Body of pancreas (tissue), 4 donors: Measurements from ENCODE around the gene NKX1-2.

Experiments
- POLR2A ChIP-seq, 3 donors: fragments of 450-650 bp; IDR thresholded peaks; one replicate each; pipeline ENCODE4 v1.6.1; 2016; ENCODE audit warnings: antibody characterized with exemption in 3 of 3, mild to moderate bottlenecking in 2 of 3
- TF ChIP-seq, protein P1 (sequence below), 7 experiments: fragments of 450-650 bp in 4 of 7; fragments of 200-600 bp in 3 of 7; sonication (generic) in 3 of 7; IDR thresholded peaks; one replicate each; pipeline ENCODE4 v1.5.1; 2016 to 2019; ENCODE audit warnings: antibody characterized with exemption in 7 of 7

DNA sequence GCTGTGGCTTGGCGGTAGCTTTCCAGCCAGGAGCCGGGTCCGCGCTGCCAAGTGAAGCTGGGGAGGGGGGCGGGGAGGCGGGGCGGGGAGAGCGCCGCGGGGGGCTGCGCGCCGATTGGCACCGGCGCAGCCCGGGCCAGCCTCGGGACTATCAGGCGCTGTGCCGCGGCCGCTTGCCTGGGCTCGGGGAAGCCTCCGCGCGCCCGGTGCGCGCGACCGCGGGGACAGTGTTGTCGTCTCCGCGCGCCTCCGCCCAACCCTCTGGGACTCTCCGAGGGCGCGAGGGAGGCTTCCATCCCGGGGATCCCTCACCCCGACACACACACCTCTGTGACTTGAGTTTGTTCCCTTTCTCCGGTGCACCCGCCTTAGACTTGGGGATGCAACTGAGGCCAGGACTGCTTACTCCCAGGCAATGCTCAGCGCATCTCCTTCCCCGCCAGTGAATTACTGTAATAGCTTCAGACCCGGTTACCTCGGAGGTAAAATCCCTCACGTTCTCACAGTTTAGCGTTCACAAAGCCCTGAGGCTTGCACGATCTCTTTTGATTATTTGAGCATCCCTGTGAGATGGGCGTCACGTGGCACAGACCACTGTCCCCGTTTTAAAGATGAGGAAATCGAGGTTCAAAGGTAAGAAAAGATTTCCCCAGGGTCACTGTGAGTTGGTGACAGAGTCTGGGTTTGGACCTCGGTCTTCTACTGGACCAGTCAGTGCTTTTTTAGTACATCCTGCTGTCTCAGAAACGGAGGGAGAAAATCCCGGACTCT, at the start of gene NKX1-2:
- TF ChIP-seq, protein P1, sequence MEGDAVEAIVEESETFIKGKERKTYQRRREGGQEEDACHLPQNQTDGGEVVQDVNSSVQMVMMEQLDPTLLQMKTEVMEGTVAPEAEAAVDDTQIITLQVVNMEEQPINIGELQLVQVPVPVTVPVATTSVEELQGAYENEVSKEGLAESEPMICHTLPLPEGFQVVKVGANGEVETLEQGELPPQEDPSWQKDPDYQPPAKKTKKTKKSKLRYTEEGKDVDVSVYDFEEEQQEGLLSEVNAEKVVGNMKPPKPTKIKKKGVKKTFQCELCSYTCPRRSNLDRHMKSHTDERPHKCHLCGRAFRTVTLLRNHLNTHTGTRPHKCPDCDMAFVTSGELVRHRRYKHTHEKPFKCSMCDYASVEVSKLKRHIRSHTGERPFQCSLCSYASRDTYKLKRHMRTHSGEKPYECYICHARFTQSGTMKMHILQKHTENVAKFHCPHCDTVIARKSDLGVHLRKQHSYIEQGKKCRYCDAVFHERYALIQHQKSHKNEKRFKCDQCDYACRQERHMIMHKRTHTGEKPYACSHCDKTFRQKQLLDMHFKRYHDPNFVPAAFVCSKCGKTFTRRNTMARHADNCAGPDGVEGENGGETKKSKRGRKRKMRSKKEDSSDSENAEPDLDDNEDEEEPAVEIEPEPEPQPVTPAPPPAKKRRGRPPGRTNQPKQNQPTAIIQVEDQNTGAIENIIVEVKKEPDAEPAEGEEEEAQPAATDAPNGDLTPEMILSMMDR (IDR thresholded peaks at IDR 0.05), result no peak
- TF ChIP-seq POLR2A (IDR thresholded peaks at IDR 0.05), result no peak
